Measurements from ENCODE around the gene ALDH16A1.

Gene ALDH16A1

GRCh38 chr19:49435670-49436069 is 17.4 kb upstream of the ALDH16A1 start:
- no peak overlapping the region for H3K27ac Mint-ChIP-seq
- H3K4me3 Mint-ChIP-seq: peak overlapping the region; percentile 5
- no peaks in the 10 kb centered on the region for H3K36me3 Mint-ChIP-seq (ENCODE audit: low read depth)
- H3K9me3 Mint-ChIP-seq: peaks cover 18% of the 10 kb centered on the region
- H3K4me1 Mint-ChIP-seq: peaks cover 48% of the 10 kb centered on the region
- DNase-seq: no peak
- H3K27me3 Mint-ChIP-seq (ENCODE audit: low read depth, poor library complexity): peaks cover 100% of the 10 kb centered on the region
- TF ChIP-seq CTCF (IDR thresholded peaks at IDR 0.05): no peak

DNA sequence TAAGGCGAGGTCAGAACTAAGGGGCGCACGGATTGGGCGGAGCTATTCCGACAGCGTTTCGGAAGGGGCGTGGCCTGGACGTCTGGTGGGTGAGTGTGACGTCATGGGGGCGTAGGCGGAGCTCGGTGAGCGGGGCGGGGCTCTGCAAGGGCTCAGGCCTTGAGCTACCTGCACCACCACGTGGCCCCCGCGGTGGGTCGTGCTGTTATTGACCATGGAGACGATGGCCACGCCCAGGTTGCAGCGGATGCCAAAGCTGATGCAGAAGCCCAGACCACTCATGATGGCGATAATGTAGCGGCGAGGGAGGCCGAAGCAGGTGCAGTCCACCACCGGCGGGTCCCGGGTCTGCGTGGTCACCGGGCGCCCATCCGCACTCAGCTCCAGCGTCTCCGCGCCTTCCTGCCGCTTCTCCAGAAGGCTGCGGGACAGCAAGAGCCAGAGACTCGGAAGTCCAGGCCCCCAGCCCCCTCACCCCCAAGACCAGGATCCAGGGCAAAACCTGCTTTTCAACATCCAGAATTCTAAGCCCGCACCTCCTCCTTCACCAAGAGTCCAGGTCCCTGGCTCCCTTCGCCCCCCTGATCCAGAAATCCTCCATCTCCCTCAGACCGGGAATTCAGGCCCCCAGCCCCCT is 16.5 kb upstream of the ALDH16A1 start:
- no peak for TF ChIP-seq CTCF (IDR thresholded peaks at IDR 0.05)
- H3K36me3 Mint-ChIP-seq (ENCODE audit: low read depth): no peaks in the 10 kb centered on the region
- H3K4me3 Mint-ChIP-seq: peak overlapping the region; percentile 58
- DNase-seq: peak; percentile 75
- H3K27ac Mint-ChIP-seq: no peak overlapping the region
- peaks cover 15% of the 10 kb centered on the region for H3K9me3 Mint-ChIP-seq
- peaks cover 100% of the 10 kb centered on the region for H3K27me3 Mint-ChIP-seq (ENCODE audit: low read depth, poor library complexity)
- peaks cover 51% of the 10 kb centered on the region for H3K4me1 Mint-ChIP-seq

GRCh38 chr19:49437231-49437630 is 15.8 kb upstream of the ALDH16A1 start:
- H3K27ac Mint-ChIP-seq: no peak overlapping the region
- peaks cover 100% of the 10 kb centered on the region for H3K27me3 Mint-ChIP-seq (ENCODE audit: low read depth, poor library complexity)
- TF ChIP-seq CTCF (IDR thresholded peaks at IDR 0.05): no peak
- no peaks in the 10 kb centered on the region for H3K36me3 Mint-ChIP-seq (ENCODE audit: low read depth)
- peaks cover 58% of the 10 kb centered on the region for H3K4me1 Mint-ChIP-seq
- DNase-seq: no peak
- peaks cover 11% of the 10 kb centered on the region for H3K9me3 Mint-ChIP-seq
- no peak overlapping the region for H3K4me3 Mint-ChIP-seq

GRCh38 chr19:49438261-49438660 is 14.8 kb upstream of the ALDH16A1 start:
- H3K4me1 Mint-ChIP-seq: peaks cover 63% of the 10 kb centered on the region
- TF ChIP-seq CTCF (IDR thresholded peaks at IDR 0.05): no peak
- H3K27ac Mint-ChIP-seq: no peak overlapping the region
- H3K27me3 Mint-ChIP-seq (ENCODE audit: low read depth, poor library complexity): peaks cover 96% of the 10 kb centered on the region
- peaks cover 3% of the 10 kb centered on the region for H3K9me3 Mint-ChIP-seq
- DNase-seq: no peak
- H3K36me3 Mint-ChIP-seq (ENCODE audit: low read depth): no peaks in the 10 kb centered on the region
- no peak overlapping the region for H3K4me3 Mint-ChIP-seq

- Mint-ChIP-seq H3K4me1 (peaks cover 63% of the 10 kb centered on the region), H3K9me3 (no peaks in the 10 kb centered on the region), H3K4me3 (no peak overlapping the region), H3K27ac (no peak overlapping the region), H3K27me3 (ENCODE audit: low read depth, poor library complexity) (peaks cover 80% of the 10 kb centered on the region), H3K36me3 (ENCODE audit: low read depth) (no peaks in the 10 kb centered on the region)
- no peak for DNase-seq
- TF ChIP-seq CTCF (IDR thresholded peaks at IDR 0.05): no peak
Measured at GRCh38 chr19:49439836-49440235, 13.2 kb upstream of the ALDH16A1 start.

Measured in nephron progenitor cell (in vitro differentiated cells).